ES-I3 (cell line): ENCODE data around the gene PML.

Experiments used
- H3K36me3 ChIP-seq: 2 replicates; pipeline ENCODE4 v1.6.1; 2013; ENCODE audit warnings: mild to moderate bottlenecking, low read length, control low read depth, moderate library complexity; ENCODE audit not compliant: insufficient read depth
- H3K4me1 ChIP-seq: 2 replicates; pipeline ENCODE4 v1.6.1; 2013; ENCODE audit warnings: mild to moderate bottlenecking, control low read depth, low read length; ENCODE audit not compliant: insufficient read depth
- H3K9ac ChIP-seq: 2 replicates; pipeline ENCODE4 v1.6.1; 2013; ENCODE audit warnings: low read depth, mild to moderate bottlenecking, low read length, moderate library complexity
- H3K9me3 ChIP-seq: 2 replicates; pipeline ENCODE4 v1.6.1; 2013; ENCODE audit warnings: mild to moderate bottlenecking, low read length, moderate library complexity; ENCODE audit not compliant: control insufficient read depth, insufficient read depth

The PML gene, protein sequence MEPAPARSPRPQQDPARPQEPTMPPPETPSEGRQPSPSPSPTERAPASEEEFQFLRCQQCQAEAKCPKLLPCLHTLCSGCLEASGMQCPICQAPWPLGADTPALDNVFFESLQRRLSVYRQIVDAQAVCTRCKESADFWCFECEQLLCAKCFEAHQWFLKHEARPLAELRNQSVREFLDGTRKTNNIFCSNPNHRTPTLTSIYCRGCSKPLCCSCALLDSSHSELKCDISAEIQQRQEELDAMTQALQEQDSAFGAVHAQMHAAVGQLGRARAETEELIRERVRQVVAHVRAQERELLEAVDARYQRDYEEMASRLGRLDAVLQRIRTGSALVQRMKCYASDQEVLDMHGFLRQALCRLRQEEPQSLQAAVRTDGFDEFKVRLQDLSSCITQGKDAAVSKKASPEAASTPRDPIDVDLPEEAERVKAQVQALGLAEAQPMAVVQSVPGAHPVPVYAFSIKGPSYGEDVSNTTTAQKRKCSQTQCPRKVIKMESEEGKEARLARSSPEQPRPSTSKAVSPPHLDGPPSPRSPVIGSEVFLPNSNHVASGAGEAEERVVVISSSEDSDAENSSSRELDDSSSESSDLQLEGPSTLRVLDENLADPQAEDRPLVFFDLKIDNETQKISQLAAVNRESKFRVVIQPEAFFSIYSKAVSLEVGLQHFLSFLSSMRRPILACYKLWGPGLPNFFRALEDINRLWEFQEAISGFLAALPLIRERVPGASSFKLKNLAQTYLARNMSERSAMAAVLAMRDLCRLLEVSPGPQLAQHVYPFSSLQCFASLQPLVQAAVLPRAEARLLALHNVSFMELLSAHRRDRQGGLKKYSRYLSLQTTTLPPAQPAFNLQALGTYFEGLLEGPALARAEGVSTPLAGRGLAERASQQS

GRCh38 chr15:73994413-73994883 is at the start of gene PML:
Gene PML (plus strand): TSS chr15:73994716. CDS start chr15:73994813, 97 bp downstream.
- no peaks in the 10 kb centered on the region for H3K9me3 ChIP-seq
- H3K9ac ChIP-seq = peak within 1 kb of the TSS; percentile 70
- peaks cover 11% of the 10 kb centered on the region; the same call in 1 of the 2 replicates for H3K36me3 ChIP-seq
- peaks cover 8% of the 10 kb centered on the region; the same call in 1 of the 2 replicates for H3K4me1 ChIP-seq

DNA sequence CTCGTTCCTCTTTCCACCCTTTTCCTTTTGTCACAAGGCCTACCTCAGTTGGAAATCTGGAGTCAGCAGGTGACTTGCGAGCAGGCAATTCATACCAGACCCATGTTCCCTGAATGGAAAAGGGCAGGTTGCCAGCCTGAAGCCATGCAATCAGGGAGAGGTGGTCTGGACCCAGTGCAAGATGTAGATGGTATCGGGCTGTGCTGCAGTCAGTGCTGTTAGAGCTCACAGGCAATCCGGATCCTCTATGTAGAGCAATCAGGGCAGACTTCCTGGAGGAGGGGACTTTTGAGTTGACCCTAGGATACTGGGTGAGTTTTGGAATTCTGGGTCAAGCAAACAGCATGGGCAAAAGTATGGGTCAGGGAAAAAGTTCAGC is 49.4 kb upstream of the PML start:
- H3K4me1 ChIP-seq = peaks cover 12% of the 10 kb centered on the region
- H3K9ac ChIP-seq = no peak overlapping the region
- no peaks in the 10 kb centered on the region; the same call in 1 of the 2 replicates for H3K36me3 ChIP-seq
- H3K9me3 ChIP-seq = no peaks in the 10 kb centered on the region

GRCh38 chr15:73946046-73946721 is 48.3 kb upstream of the PML start:
- no peaks in the 10 kb centered on the region for H3K9me3 ChIP-seq
- no peak overlapping the region for H3K9ac ChIP-seq
- peaks cover 7% of the 10 kb centered on the region for H3K4me1 ChIP-seq
- no peaks in the 10 kb centered on the region; the same call in 1 of the 2 replicates for H3K36me3 ChIP-seq

DNA sequence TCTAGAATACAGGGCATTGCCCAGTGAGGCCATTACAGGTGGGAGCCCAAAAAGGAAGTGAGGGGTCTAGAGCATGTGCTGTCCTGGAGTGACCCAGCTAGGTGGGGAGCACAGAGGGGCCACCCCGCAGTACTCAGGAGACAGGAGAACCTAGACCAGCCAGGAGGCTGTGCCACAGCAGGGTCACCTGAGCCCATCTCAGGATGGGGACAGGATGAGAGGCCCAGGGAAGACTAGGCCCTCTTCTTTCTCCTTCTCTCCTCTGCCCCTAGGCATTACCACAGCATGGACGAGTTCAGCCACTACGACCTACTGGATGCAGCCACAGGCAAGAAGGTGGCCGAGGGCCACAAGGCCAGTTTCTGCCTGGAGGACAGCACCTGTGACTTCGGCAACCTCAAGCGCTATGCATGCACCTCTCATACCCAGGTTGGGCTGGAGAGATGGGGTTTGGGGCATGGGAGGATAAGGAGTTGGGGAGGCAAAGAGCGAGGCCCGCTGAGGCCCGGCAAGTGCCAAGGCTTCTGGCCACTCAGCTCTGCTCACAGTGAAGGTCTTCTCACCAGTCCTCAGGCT is 47.6 kb upstream of the PML start:
- Histone ChIP-seq H3K36me3 (no peaks in the 10 kb centered on the region; the same call in 1 of the 2 replicates), H3K4me1 (peaks cover 10% of the 10 kb centered on the region), H3K9me3 (no peaks in the 10 kb centered on the region), H3K9ac (no peak overlapping the region)

- H3K9ac ChIP-seq = no peak overlapping the region
- H3K9me3 ChIP-seq = no peaks in the 10 kb centered on the region
- no peaks in the 10 kb centered on the region; the same call in 1 of the 2 replicates for H3K36me3 ChIP-seq
- H3K4me1 ChIP-seq = peaks cover 12% of the 10 kb centered on the region
Observed at GRCh38 chr15:73947651-73948050, 46.9 kb upstream of the PML start.

GRCh38 chr15:73948396-73948795 is 46.1 kb upstream of the PML start:
- Histone ChIP-seq H3K9ac (no peak overlapping the region), H3K9me3 (no peaks in the 10 kb centered on the region), H3K4me1 (peaks cover 12% of the 10 kb centered on the region), H3K36me3 (no peaks in the 10 kb centered on the region; the same call in 1 of the 2 replicates)

GRCh38 chr15:73948982-73949381 is 45.5 kb upstream of the PML start:
- H3K9ac ChIP-seq = no peak overlapping the region
- H3K9me3 ChIP-seq = no peaks in the 10 kb centered on the region
- peaks cover 12% of the 10 kb centered on the region for H3K4me1 ChIP-seq
- no peaks in the 10 kb centered on the region; the same call in 1 of the 2 replicates for H3K36me3 ChIP-seq

- Histone ChIP-seq H3K9ac (no peak overlapping the region), H3K9me3 (no peaks in the 10 kb centered on the region), H3K36me3 (no peaks in the 10 kb centered on the region; the same call in 1 of the 2 replicates), H3K4me1 (peaks cover 12% of the 10 kb centered on the region)
Observed at GRCh38 chr15:73949496-73949895, 45.0 kb upstream of the PML start.

GRCh38 chr15:73950479-73950830 is 44.1 kb upstream of the PML start:
- H3K36me3 ChIP-seq = no peaks in the 10 kb centered on the region; the same call in 1 of the 2 replicates
- H3K4me1 ChIP-seq = peaks cover 12% of the 10 kb centered on the region
- H3K9me3 ChIP-seq = no peaks in the 10 kb centered on the region
- H3K9ac ChIP-seq = no peak overlapping the region

DNA sequence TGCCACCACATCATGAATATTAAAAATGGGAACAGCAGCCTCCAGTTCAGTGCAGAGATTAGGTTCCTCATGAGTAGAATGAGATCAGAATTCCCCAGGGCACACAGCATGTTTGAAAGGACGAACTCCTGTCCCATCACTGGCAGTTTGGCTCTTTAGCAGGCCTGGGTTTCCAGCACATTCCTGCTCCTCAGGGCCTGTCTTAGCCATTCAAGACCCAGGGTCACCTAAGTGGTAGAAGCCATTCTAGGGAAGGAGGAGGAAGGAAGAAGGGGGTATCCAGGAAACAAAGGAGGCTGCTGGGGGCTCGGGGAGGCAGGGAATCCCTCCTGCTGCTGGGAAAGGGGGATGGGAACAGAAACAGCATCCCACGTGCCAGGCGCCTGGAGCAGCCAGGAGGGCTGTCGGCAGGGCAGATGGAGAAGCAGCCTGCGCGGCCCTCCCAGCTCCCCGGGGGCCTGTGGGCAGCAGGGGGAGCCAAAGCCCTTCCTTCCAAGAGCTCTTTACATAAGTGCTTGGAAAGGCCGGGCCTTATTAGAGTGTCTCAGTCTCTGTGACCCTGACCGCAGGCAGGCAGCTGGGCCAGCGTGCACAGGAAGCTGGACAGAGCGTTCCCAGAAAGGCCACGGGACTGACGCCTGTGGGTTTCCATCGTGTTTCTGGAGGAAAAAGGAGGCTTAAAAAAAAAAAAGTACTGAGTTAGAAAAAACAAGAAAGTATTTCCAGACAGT is 43.5 kb upstream of the PML start:
- Histone ChIP-seq H3K36me3 (no peaks in the 10 kb centered on the region; the same call in 1 of the 2 replicates), H3K9me3 (no peaks in the 10 kb centered on the region), H3K9ac (no peak overlapping the region), H3K4me1 (peaks cover 12% of the 10 kb centered on the region)

DNA sequence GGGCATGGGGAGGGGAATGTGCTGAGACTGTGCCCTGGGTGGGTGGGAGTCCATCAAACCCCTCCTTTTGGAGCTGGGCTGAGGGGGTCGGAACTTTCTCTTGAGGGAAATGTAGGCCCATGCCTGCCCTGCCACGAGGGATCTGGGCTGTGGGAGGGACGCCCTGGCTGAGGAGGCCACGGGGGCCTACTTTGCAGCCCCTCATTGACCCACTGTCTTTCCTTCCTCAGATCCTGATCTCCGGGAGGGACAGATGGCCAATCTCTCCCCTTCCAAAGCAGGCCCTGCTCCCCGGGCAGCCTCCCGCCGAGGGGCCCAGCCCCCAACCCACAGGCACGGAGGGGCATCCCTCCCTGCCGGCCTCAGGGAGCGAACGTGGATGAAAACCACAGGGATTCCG is 42.9 kb upstream of the PML start:
- no peak overlapping the region for H3K9ac ChIP-seq
- no peaks in the 10 kb centered on the region for H3K9me3 ChIP-seq
- no peaks in the 10 kb centered on the region; the same call in 1 of the 2 replicates for H3K36me3 ChIP-seq
- peaks cover 12% of the 10 kb centered on the region for H3K4me1 ChIP-seq

GRCh38 chr15:73952171-73952912 is 42.2 kb upstream of the PML start:
- H3K4me1 ChIP-seq = peaks cover 12% of the 10 kb centered on the region

More at GRCh38 chr15:73952171-73952912, 42.2 kb upstream of the PML start:
- no peak overlapping the region for H3K9ac ChIP-seq
- H3K9me3 ChIP-seq = no peaks in the 10 kb centered on the region
- H3K36me3 ChIP-seq = no peaks in the 10 kb centered on the region; the same call in 1 of the 2 replicates
